Measurements from ENCODE around the gene MYF5. TPM values are rescaled to one million over a fixed set of nuclear protein-coding genes. Genes with fewer than 3 reads are reported as not detected.

MYF5 gene
- total RNA-seq, 2 donors from 2014 or later, result not detected

DNA sequence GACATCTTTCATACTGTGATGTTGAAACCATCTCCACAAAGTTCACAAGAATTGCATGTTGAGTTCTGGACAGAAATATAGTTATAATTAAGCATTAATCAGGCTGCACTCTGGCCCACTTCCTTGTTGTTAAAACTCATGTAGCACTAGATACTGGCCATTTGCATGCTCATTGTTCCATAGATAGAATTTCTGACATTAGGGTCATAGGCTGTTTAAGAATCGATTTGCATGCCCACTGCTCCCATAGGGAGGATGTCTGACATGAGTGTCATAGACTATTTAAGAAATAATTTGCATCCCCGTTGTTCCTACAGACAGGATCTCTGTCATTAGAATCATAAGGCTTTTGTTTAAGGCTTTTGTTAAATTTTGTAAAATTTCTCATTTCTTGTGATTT, 50.2 kb downstream of the MYF5 start:
- H3K27ac Mint-ChIP-seq, result no peak overlapping the region
- no peaks in the 10 kb centered on the region for H3K27me3 Mint-ChIP-seq
- no peak for ATAC-seq (replicated peaks)
- peaks cover 4% of the 10 kb centered on the region for H3K9me3 Mint-ChIP-seq
- H3K4me3 Mint-ChIP-seq, result no peak overlapping the region
- H3K4me1 Mint-ChIP-seq, result no peaks in the 10 kb centered on the region
- no peaks in the 10 kb centered on the region for H3K36me3 Mint-ChIP-seq (ENCODE audit: low read depth)

Other genes with a start within 250 kb of the MYF5 start
- not detected for gene MYF6, start 9.3 kb upstream of the MYF5 start, total RNA-seq
- gene LIN7A, start 221.0 kb downstream of the MYF5 start, total RNA-seq, result not detected